ENCODE results near the gene EML6.

EML6 gene

GRCh38 chr2:54750040-54750439 is 26.6 kb downstream of the EML6 start:
- DNase-seq (ENCODE audit: low read depth in 2 of 2, low spot score in 1 of 2) = no peak

- no peak for DNase-seq (ENCODE audit: low read depth in 2 of 2, low spot score in 1 of 2)
These were observed 29.0 kb downstream of the EML6 start for GRCh38 chr2:54752439-54752838.

- DNase-seq (ENCODE audit: low read depth in 2 of 2, low spot score in 1 of 2) = no peak
These were observed 32.3 kb downstream of the EML6 start for GRCh38 chr2:54755641-54756326.

- no peak for DNase-seq (ENCODE audit: low read depth in 2 of 2, low spot score in 1 of 2)
These were observed 34.0 kb downstream of the EML6 start for GRCh38 chr2:54757500-54757899.

GRCh38 chr2:54758951-54759350 is 35.5 kb downstream of the EML6 start:
- no peak for DNase-seq (ENCODE audit: low read depth in 2 of 2, low spot score in 1 of 2)

GRCh38 chr2:54760310-54760709 is 36.8 kb downstream of the EML6 start:
- DNase-seq (ENCODE audit: low read depth in 2 of 2, low spot score in 1 of 2) = no peak

GRCh38 chr2:54763636-54764291 is 40.3 kb downstream of the EML6 start:
- DNase-seq (ENCODE audit: low read depth in 2 of 2, low spot score in 1 of 2) = no peak

- DNase-seq (ENCODE audit: low read depth in 2 of 2, low spot score in 1 of 2) = no peak
These were observed 44.5 kb downstream of the EML6 start for GRCh38 chr2:54767921-54768320.

- no peak for DNase-seq (ENCODE audit: low read depth in 2 of 2, low spot score in 1 of 2)
These were observed 45.4 kb downstream of the EML6 start for GRCh38 chr2:54768772-54769428.

- DNase-seq (ENCODE audit: low read depth in 2 of 2, low spot score in 1 of 2) = no peak
These were observed 46.7 kb downstream of the EML6 start for GRCh38 chr2:54770211-54770610.

- no peak for DNase-seq (ENCODE audit: low read depth in 2 of 2, low spot score in 1 of 2)
These were observed 47.2 kb downstream of the EML6 start for GRCh38 chr2:54770676-54771075.

- no peak for DNase-seq (ENCODE audit: low read depth in 2 of 2, low spot score in 1 of 2)
These were observed 47.9 kb downstream of the EML6 start for GRCh38 chr2:54771166-54771885.

- no peak for DNase-seq (ENCODE audit: low read depth in 2 of 2, low spot score in 1 of 2)
These were observed 48.6 kb downstream of the EML6 start for GRCh38 chr2:54772110-54772509.

- no peak for DNase-seq (ENCODE audit: low read depth in 2 of 2, low spot score in 1 of 2)
These were observed 49.1 kb downstream of the EML6 start for GRCh38 chr2:54772531-54772930.

- DNase-seq (ENCODE audit: low read depth in 2 of 2, low spot score in 1 of 2) = no peak
These were observed 49.8 kb downstream of the EML6 start for GRCh38 chr2:54773233-54773632.

GRCh38 chr2:54773838-54774237 is 50.4 kb downstream of the EML6 start:
- DNase-seq (ENCODE audit: low read depth in 2 of 2, low spot score in 1 of 2) = no peak

GRCh38 chr2:54775710-54776109 is 52.2 kb downstream of the EML6 start:
- no peak for DNase-seq (ENCODE audit: low read depth in 2 of 2, low spot score in 1 of 2)

- DNase-seq (ENCODE audit: low read depth in 2 of 2, low spot score in 1 of 2) = no peak
These were observed 53.0 kb downstream of the EML6 start for GRCh38 chr2:54776494-54776893.

- DNase-seq (ENCODE audit: low read depth in 2 of 2, low spot score in 1 of 2) = no peak
These were observed 59.9 kb downstream of the EML6 start for GRCh38 chr2:54783349-54783748.

- no peak for DNase-seq (ENCODE audit: low read depth in 2 of 2, low spot score in 1 of 2)
These were observed 63.8 kb downstream of the EML6 start for GRCh38 chr2:54787270-54787669.

GRCh38 chr2:54787755-54788366 is 64.4 kb downstream of the EML6 start:
- no peak for DNase-seq (ENCODE audit: low read depth in 2 of 2, low spot score in 1 of 2)
